HCT116 (cell line): ENCODE data around the gene FKBP1A. TPM values are rescaled to one million over a fixed set of nuclear protein-coding genes. Genes with fewer than 3 reads are reported as not detected.

Source experiments
- ATAC-seq: fragments of 200-7000 bp; cut with Tn5 transposase; 2 replicates; pipeline ENCODE4 v1.9.1; 2020; ENCODE audit warnings: mild to moderate bottlenecking, moderate library complexity
- BruUV-seq: library from RNA; stranded (reverse); fragments of 400-500 nt; replicated peaks from 2 replicates; lab custom pipeline; 2021; lab: Mats Ljungman, UMichigan
- CTCF ChIA-PET: fragments of 300-600 bp; sonication (Branson Sonifier 250); formaldehyde crosslinking; loops from one replicate; lab custom pipeline; 2021; ENCODE audit warnings: antibody characterized with exemption; lab: Charles Lee
- POLR2A ChIA-PET: fragments of 300-600, 350-600 bp; sonication (Branson Sonifier 250); formaldehyde crosslinking; loops from one replicate; lab custom pipeline; 2021; ENCODE audit warnings: antibody characterized with exemption; lab: Charles Lee
- RAD21 ChIA-PET, 2 experiments: fragments of 300-600 bp; sonication (Branson Sonifier 250); formaldehyde crosslinking; loops; one replicate each; lab custom pipeline; 2023; ENCODE audit warnings: low total read pairs in 2 of 2; ENCODE audit not compliant: uncharacterized antibody in 2 of 2, unreplicated experiment in 2 of 2, low non-redundant PET in 1 of 2; lab: Charles Lee
- DNase-seq: peaks from one replicate; pipeline ENCODE4 v3.0.0-alpha.2; 2010; ENCODE audit warnings: low read depth, low spot score
- H2AFZ ChIP-seq: fragments of 200-600 bp; shearing (Covaris generic), sonication (generic); 2 replicates; pipeline ENCODE4 v1.6.1; 2017; ENCODE audit warnings: low read depth, mixed run types, mixed read lengths, antibody characterized with exemption, low read length; ENCODE audit not compliant: poor library complexity, severe bottlenecking
- H3K27ac ChIP-seq: 2 replicates; pipeline ENCODE4 v1.5.1; 2012; ENCODE audit warnings: low read depth, low read length
- H3K27me3 ChIP-seq: fragments of 200-600 bp; sonication (generic); 2 replicates; pipeline ENCODE4 v1.6.1; 2016; ENCODE audit warnings: mixed run types, low read length, mixed read lengths; ENCODE audit not compliant: insufficient read depth
- H3K36me3 ChIP-seq, 2 experiments: fragments of 200-500 bp in 1 of 2; fragments of 200-600 bp in 1 of 2; sonication (Bioruptor generic) in 1 of 2; sonication (generic) in 1 of 2; 2 replicates each; pipeline versions ENCODE4 v1.5.1 to v1.6.1; 2014 to 2016; ENCODE audit warnings: low read length in 2 of 2, inconsistent platforms in 1 of 2, mixed read lengths in 1 of 2, mixed run types in 1 of 2; ENCODE audit not compliant: insufficient read depth in 2 of 2, control insufficient read depth in 1 of 2
- H3K4me1 ChIP-seq, 2 experiments: fragments of 200-600 bp in 1 of 2; sonication (generic) in 1 of 2; 2 replicates each; pipeline versions ENCODE4 v1.5.1 to v1.6.1; 2012 to 2017; ENCODE audit warnings: low read length in 2 of 2, inconsistent platforms in 1 of 2, mild to moderate bottlenecking in 1 of 2, mixed read lengths in 1 of 2, mixed run types in 1 of 2, moderate library complexity in 1 of 2; ENCODE audit not compliant: insufficient read depth in 2 of 2, control insufficient read depth in 1 of 2
- H3K4me2 ChIP-seq: fragments of 200-600 bp; sonication (generic); 2 replicates; pipeline ENCODE4 v1.6.1; 2017; ENCODE audit warnings: mixed run types, low read length, mixed read lengths
- H3K4me3 ChIP-seq, 2 experiments: fragments of 200-600 bp in 1 of 2; sonication (generic) in 1 of 2; replicated peaks in 1 of 2; 2 replicates each; pipeline ENCODE4 v1.5.1; 2011 to 2016; ENCODE audit warnings: low read length in 2 of 2, control low read depth in 1 of 2, low read depth in 1 of 2, mild to moderate bottlenecking in 1 of 2, mixed read lengths in 1 of 2, mixed run types in 1 of 2
- H3K79me2 ChIP-seq: fragments of 200-600 bp; sonication (generic); 2 replicates; pipeline ENCODE4 v1.6.1; 2017; ENCODE audit warnings: mild to moderate bottlenecking, mixed run types, low read length, moderate library complexity, mixed read lengths; ENCODE audit not compliant: insufficient read depth
- H3K9ac ChIP-seq: fragments of 200-600 bp; sonication (generic); 2 replicates; pipeline ENCODE4 v1.6.1; 2016; ENCODE audit warnings: low read length, mixed read lengths
- H3K9me2 ChIP-seq: fragments of 200-600 bp; sonication (generic), shearing (Covaris generic); 2 replicates; pipeline ENCODE4 v1.6.1; 2017; ENCODE audit warnings: mixed run types, mild to moderate bottlenecking, moderate library complexity; ENCODE audit not compliant: insufficient read depth
- H3K9me3 ChIP-seq, 2 experiments: fragments of 200-500 bp in 1 of 2; fragments of 200-600 bp in 1 of 2; sonication (Bioruptor generic) in 1 of 2; sonication (generic) in 1 of 2; 2 replicates each; pipeline ENCODE4 v1.6.1; 2014 to 2017; ENCODE audit warnings: low read length in 2 of 2, mixed read lengths in 2 of 2, inconsistent platforms in 1 of 2, low read depth in 1 of 2, mild to moderate bottlenecking in 1 of 2, mixed run types in 1 of 2, moderate library complexity in 1 of 2; ENCODE audit not compliant: control insufficient read depth in 1 of 2, insufficient read depth in 1 of 2
- H4K20me1 ChIP-seq: fragments of 200-600 bp; sonication (generic), shearing (Covaris generic); 2 replicates; pipeline ENCODE4 v1.6.1; 2017; ENCODE audit warnings: mixed run types, mild to moderate bottlenecking, moderate library complexity; ENCODE audit not compliant: insufficient read depth
- CEBPB ChIP-seq: IDR thresholded peaks from 2 replicates; pipeline ENCODE4 v1.6.1; 2012; ENCODE audit warnings: low read depth
- SRF ChIP-seq: IDR thresholded peaks from 2 replicates; pipeline ENCODE4 v1.6.1; 2012; ENCODE audit warnings: low read depth
- intact Hi-C: fragments of 100-400 bp; cut with micrococcal nuclease; formaldehyde crosslinking; loops from 2 replicates; pipeline ENCODE4 v1.10.0; 2022
- total RNA-seq: library from RNA; stranded (reverse); gene quantifications from one replicate; pipeline ENCODE4 v1.2.1, GENCODE V29; 2021; ENCODE audit not compliant: unreplicated experiment
- TF ChIP-seq, protein P1 (sequence below): IDR thresholded peaks from 2 replicates; pipeline ENCODE4 v1.6.1; 2012; ENCODE audit warnings: low read depth

Gene FKBP1A
- total RNA-seq, 1 experiment from 2014 or later = 259 TPM

DNA sequence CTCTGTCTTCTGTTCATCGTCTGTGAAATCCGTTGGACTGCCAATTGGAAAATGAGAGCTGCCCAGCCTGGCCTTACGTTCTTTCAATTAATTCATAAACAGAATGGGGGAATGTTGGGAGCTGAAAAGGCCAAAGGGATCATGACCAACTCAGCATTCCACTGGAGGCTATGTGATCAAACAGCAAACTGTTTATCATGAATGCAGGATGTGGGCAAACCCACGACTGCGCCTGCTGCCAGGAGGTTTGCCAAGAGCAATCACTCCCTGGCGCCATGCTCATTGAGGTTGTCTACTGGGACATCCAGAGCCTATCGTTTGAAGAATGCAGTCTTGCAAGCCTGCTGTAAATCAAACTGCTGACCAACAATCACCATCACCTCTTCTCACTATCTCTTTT is 9.3 kb upstream of the FKBP1A start (continued):
- TF ChIP-seq, protein P1, sequence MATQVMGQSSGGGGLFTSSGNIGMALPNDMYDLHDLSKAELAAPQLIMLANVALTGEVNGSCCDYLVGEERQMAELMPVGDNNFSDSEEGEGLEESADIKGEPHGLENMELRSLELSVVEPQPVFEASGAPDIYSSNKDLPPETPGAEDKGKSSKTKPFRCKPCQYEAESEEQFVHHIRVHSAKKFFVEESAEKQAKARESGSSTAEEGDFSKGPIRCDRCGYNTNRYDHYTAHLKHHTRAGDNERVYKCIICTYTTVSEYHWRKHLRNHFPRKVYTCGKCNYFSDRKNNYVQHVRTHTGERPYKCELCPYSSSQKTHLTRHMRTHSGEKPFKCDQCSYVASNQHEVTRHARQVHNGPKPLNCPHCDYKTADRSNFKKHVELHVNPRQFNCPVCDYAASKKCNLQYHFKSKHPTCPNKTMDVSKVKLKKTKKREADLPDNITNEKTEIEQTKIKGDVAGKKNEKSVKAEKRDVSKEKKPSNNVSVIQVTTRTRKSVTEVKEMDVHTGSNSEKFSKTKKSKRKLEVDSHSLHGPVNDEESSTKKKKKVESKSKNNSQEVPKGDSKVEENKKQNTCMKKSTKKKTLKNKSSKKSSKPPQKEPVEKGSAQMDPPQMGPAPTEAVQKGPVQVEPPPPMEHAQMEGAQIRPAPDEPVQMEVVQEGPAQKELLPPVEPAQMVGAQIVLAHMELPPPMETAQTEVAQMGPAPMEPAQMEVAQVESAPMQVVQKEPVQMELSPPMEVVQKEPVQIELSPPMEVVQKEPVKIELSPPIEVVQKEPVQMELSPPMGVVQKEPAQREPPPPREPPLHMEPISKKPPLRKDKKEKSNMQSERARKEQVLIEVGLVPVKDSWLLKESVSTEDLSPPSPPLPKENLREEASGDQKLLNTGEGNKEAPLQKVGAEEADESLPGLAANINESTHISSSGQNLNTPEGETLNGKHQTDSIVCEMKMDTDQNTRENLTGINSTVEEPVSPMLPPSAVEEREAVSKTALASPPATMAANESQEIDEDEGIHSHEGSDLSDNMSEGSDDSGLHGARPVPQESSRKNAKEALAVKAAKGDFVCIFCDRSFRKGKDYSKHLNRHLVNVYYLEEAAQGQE = no peak

DNA sequence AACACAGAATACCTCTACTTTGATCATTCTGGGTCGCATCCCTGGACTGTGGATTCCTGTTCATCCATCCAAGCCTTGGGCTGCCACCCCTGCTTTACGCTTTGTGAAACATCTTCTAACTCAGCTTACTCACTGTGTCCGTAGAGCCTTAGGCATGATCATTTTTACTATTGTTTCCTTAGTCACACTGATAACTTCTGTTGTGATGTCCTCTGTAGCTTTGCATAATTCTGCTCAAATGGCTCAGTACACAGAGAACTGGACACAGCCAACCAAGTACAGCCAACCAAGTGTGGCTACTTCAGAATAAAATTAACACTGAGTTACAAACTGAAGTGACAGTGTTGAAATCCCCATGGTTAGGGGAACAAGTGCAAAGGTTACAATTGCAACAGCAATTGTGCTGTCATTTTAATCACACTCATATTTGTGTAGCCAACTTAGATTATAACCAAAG is 8.6 kb upstream of the FKBP1A start:
- Histone ChIP-seq H3K27ac (no peak overlapping the region), H2AFZ (no peak overlapping the region), H4K20me1 (no peaks in the 10 kb centered on the region), H3K9me3 (no peaks in the 10 kb centered on the region; a peak in 1 of 4 replicates), H3K4me1 (peaks cover 8 to 22% of the 10 kb centered on the region in 2 experiments; a peak in 3 of 4 replicates), H3K4me3 (no peak overlapping the region), H3K36me3 (no peaks in the 10 kb centered on the region), H3K9me2 (no peaks in the 10 kb centered on the region), H3K79me2 (no peaks in the 10 kb centered on the region), H3K27me3 (no peaks in the 10 kb centered on the region), H3K9ac (no peak overlapping the region), H3K4me2 (no peak overlapping the region)
- no TSS peak for BruUV-seq
- CTCF ChIA-PET = no interaction called here
- RAD21 ChIA-PET = no interaction called here
- DNase-seq (no peak), ATAC-seq (no peak)
- intact Hi-C loops = no loop called here
- POLR2A ChIA-PET = no interaction called here
- no peak for TF ChIP-seq CEBPB
- TF ChIP-seq SRF = no peak
- TF ChIP-seq, protein P1 = no peak
